ENCODE data around the gene DSC3. TPM values are rescaled to one million over a fixed set of nuclear protein-coding genes. Genes with fewer than 3 reads are reported as not detected.

DSC3 gene
- not detected in 2 replicates for total RNA-seq (2014; rRNA removed; shearing (Covaris generic))
- total RNA-seq (2022) = not detected in 2 replicates
- Bru-seq, nascent RNA = percentile 9 among the genes with signal in this experiment
- BruChase-seq, experiment 1, labeled RNA remaining after a 6-hour chase = percentile 5 among the genes with signal in this experiment
- BruChase-seq, experiment 2, labeled RNA remaining after a 2-hour chase = percentile 13 among the genes with signal in this experiment
- long read RNA-seq = 0 reads

DNA sequence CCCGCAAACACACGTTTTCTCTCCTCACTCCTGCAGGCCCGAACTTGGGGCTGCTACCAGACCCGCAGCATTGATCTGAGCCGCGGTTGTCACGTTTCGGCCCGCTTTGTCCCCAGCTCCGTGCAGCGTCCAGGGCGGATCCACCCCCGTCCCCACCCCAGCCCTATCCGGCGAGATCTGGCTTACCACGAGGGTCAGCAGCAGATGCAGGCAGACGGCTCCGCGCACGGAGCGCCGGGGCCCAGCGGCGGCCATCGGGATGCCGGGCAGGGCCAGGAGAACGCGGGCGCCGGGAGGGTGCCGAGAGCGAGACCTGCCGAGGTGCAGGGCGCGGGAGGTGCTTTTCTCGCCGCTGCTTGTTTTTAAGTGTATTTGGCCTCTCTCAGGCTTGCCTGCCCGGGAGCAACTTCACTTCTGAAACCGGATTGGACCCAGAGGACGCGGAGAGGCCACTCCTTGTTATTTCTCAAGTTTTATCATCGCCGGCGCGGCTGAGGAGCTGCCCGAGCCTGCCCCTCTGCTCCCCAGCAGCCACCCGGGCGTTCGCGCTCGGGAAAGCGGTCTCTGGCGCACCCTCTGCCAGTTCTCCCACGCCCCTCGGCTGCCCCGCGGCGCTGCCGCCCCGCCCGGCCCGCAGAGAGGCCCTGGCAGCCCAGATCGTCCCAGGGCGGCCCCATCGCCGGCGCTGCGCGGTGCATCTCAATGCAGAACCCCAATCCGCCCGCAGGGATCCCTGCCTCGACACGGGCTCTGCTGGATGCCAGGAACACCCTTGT lies at the start of gene DSC3:
DSC3 (minus strand) TSS at position 337 of the 776 bp plus-strand sequence; CDS start at position 255, 82 bp downstream.
- no peaks in the 10 kb centered on the region for H3K79me2 ChIP-seq (ENCODE audit: insufficient read depth, low read depth, low read length)
- no peak within 1 kb of the TSS for H3K27ac ChIP-seq (ENCODE audit: low read depth, low read length, poor library complexity, severe bottlenecking)
- TF ChIP-seq, protein P1, sequence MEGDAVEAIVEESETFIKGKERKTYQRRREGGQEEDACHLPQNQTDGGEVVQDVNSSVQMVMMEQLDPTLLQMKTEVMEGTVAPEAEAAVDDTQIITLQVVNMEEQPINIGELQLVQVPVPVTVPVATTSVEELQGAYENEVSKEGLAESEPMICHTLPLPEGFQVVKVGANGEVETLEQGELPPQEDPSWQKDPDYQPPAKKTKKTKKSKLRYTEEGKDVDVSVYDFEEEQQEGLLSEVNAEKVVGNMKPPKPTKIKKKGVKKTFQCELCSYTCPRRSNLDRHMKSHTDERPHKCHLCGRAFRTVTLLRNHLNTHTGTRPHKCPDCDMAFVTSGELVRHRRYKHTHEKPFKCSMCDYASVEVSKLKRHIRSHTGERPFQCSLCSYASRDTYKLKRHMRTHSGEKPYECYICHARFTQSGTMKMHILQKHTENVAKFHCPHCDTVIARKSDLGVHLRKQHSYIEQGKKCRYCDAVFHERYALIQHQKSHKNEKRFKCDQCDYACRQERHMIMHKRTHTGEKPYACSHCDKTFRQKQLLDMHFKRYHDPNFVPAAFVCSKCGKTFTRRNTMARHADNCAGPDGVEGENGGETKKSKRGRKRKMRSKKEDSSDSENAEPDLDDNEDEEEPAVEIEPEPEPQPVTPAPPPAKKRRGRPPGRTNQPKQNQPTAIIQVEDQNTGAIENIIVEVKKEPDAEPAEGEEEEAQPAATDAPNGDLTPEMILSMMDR (conservative IDR thresholded peaks at IDR 0.05; ENCODE audit: low read length) = no peak
- TF ChIP-seq EZH2phosphoT487 (IDR thresholded peaks at IDR 0.05; ENCODE audit: borderline replicate concordance, low read depth, low read length) = no peak
- H4K20me1 ChIP-seq (ENCODE audit: insufficient read depth, low read length) = no peaks in the 10 kb centered on the region
- BruUV-seq (replicated peaks) = no TSS peak
- no peaks in the 10 kb centered on the region for H3K4me1 ChIP-seq (ENCODE audit: insufficient read depth, low read length, poor library complexity, severe bottlenecking)
- H3K4me2 ChIP-seq (ENCODE audit: low read length) = no peak within 1 kb of the TSS
- H3K9me3 ChIP-seq (ENCODE audit: low read length) = no peaks in the 10 kb centered on the region
- H3K36me3 ChIP-seq (ENCODE audit: insufficient read depth, low read length) = no peaks in the 10 kb centered on the region
- no peak within 1 kb of the TSS for H3K4me3 ChIP-seq (ENCODE audit: low read depth, low read length, poor library complexity, severe bottlenecking)
- no peak for DNase-seq (ENCODE audit: low spot score)
- ChIA-PET CTCF (ENCODE audit: unreplicated experiment) (no interaction called here), POLR2A (no interaction called here)
- H2AFZ ChIP-seq (ENCODE audit: low read length) = no peak within 1 kb of the TSS
- no peaks in the 10 kb centered on the region for H3K9me2 ChIP-seq (ENCODE audit: insufficient read depth, low read length)
- intact Hi-C loops (cut with micrococcal nuclease; ENCODE audit: unreplicated experiment) = no loop called here

DNA sequence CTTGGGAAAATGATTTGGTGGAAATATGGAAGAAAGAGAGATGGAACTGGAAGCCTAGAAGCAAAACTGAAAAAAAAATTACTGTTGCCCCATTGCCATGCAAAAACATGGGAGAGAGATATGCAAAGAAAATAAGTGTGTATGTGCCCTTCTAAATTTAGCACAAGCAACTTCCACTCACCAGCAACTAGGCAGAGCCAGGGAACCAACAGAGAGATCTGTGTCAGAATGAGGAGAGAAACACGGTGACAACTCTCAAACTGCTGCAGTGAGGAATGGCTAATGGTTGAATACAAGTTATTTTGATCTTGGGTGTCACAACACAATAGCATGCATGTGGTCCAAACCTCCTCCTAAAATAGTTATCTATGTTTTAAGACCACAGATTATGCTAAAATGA lies 48.8 kb upstream of the DSC3 start:
- H3K4me1 ChIP-seq (ENCODE audit: insufficient read depth, low read length, poor library complexity, severe bottlenecking) = no peaks in the 10 kb centered on the region
- H3K79me2 ChIP-seq (ENCODE audit: insufficient read depth, low read depth, low read length) = no peaks in the 10 kb centered on the region
- H3K9me2 ChIP-seq (ENCODE audit: insufficient read depth, low read length) = no peaks in the 10 kb centered on the region
- no peak overlapping the region for H3K4me2 ChIP-seq (ENCODE audit: low read length)
- no peak overlapping the region for H3K27ac ChIP-seq (ENCODE audit: low read depth, low read length, poor library complexity, severe bottlenecking)
- H3K36me3 ChIP-seq (ENCODE audit: insufficient read depth, low read length) = no peaks in the 10 kb centered on the region
- no peaks in the 10 kb centered on the region for H4K20me1 ChIP-seq (ENCODE audit: insufficient read depth, low read length)
- CTCF ChIA-PET (ENCODE audit: unreplicated experiment) = no interaction called here
- TF ChIP-seq EZH2phosphoT487 (IDR thresholded peaks at IDR 0.05; ENCODE audit: borderline replicate concordance, low read depth, low read length) = no peak
- TF ChIP-seq, protein P1 (conservative IDR thresholded peaks at IDR 0.05; ENCODE audit: low read length) = no peak
- intact Hi-C loops (cut with micrococcal nuclease; ENCODE audit: unreplicated experiment) = no loop called here
- DNase-seq (ENCODE audit: low spot score) = no peak
- H3K4me3 ChIP-seq (ENCODE audit: low read depth, low read length, poor library complexity, severe bottlenecking) = no peak overlapping the region
- BruUV-seq (replicated peaks) = no TSS peak
- H3K9me3 ChIP-seq (ENCODE audit: low read length) = no peaks in the 10 kb centered on the region
- POLR2A ChIA-PET = no interaction called here
- no peak overlapping the region for H2AFZ ChIP-seq (ENCODE audit: low read length)

DNA sequence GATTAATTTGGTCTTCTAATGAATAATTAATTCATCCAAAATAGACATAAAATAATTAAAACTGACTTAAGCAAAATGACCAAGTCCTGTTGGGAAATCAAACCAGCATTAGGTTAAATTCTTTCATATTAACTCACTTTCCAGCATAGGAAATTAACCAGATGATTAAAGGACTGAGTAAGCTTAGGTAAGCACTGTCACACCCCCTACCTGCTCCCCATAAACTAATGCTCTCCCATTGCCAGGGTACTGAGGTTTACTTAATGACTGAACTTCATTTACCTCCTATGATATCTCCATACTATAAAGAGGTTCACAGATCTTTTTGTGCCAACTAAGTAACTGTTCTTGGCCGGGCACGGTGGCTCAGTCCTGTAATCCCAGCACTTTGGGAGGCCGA lies 46.0 kb upstream of the DSC3 start:
- TF ChIP-seq, protein P1 (conservative IDR thresholded peaks at IDR 0.05; ENCODE audit: low read length) = no peak
- no peak for TF ChIP-seq EZH2phosphoT487 (IDR thresholded peaks at IDR 0.05; ENCODE audit: borderline replicate concordance, low read depth, low read length)
- BruUV-seq (replicated peaks) = no TSS peak
- no peak for DNase-seq (ENCODE audit: low spot score)
- Histone ChIP-seq H3K36me3 (ENCODE audit: insufficient read depth, low read length) (no peaks in the 10 kb centered on the region), H3K27ac (ENCODE audit: low read depth, low read length, poor library complexity, severe bottlenecking) (no peak overlapping the region), H3K79me2 (ENCODE audit: insufficient read depth, low read depth, low read length) (no peaks in the 10 kb centered on the region), H4K20me1 (ENCODE audit: insufficient read depth, low read length) (no peaks in the 10 kb centered on the region), H3K4me1 (ENCODE audit: insufficient read depth, low read length, poor library complexity, severe bottlenecking) (no peaks in the 10 kb centered on the region), H2AFZ (ENCODE audit: low read length) (no peak overlapping the region), H3K4me3 (ENCODE audit: low read depth, low read length, poor library complexity, severe bottlenecking) (no peak overlapping the region), H3K9me3 (ENCODE audit: low read length) (no peaks in the 10 kb centered on the region), H3K9me2 (ENCODE audit: insufficient read depth, low read length) (no peaks in the 10 kb centered on the region), H3K4me2 (ENCODE audit: low read length) (no peak overlapping the region)
- intact Hi-C loops (cut with micrococcal nuclease; ENCODE audit: unreplicated experiment) = no loop called here
- CTCF ChIA-PET (ENCODE audit: unreplicated experiment) = no interaction called here
- POLR2A ChIA-PET = no interaction called here

Data from OCI-LY7 (cell line).